Measurements from ENCODE around the gene ELN.
"Not testable (repeated sequence)": the region's sequence is repeated elsewhere in the genome, so short reads cannot be mapped to it uniquely, and the experiment has no call there.

Gene ELN

DNA sequence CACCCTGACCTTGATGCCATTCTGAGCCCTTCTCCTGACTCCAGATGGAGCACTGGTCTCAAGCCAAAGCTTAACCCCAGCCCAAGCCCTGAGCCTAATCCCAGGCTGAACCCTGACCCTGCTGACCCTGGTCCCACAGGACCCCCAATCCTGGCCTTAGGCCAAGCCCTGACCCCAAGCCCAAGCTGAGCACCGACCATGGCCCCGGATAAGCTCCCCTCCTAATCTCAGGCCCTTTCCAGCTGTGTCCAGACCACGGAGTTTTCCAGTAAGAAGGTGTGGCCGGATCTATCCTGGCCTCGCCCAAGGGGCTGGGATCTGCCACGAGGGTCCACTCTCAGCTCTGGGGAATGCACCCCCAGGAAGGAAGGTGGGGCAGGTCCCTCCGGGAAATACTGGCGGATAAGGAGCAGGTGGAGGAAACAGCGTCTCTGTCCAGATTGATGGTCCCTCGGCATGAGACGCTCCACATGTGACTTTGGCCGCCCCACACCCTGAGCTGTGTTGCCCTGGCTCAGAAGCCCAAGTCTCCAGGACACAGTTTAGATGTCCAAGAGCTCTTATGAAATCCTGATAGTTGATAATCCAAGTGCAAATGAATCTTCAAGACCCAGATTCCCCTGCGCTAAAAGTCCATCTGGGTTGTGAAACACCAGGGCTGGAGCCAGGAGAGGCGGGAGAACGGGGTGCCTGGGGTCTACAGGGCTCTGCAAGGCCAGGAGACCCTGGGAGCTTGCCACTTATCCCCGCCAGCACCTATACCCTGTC, 10.4 kb downstream of the ELN start:
- no peak for DNase-seq (ENCODE audit: insufficient read length, low spot score)
- no peak for FAIRE-seq
- no peak for TF ChIP-seq SPI1 (IDR thresholded peaks at IDR 0.05; ENCODE audit: low read depth, low read length)
- no peak for TF ChIP-seq POU2F2 (IDR thresholded peaks at IDR 0.05; ENCODE audit: low read depth, low read length)
- no peak for TF ChIP-seq PAX5 (IDR thresholded peaks at IDR 0.05; ENCODE audit: insufficient read depth, low read length, severe bottlenecking)
- TF ChIP-seq POLR2AphosphoS5 (IDR thresholded peaks at IDR 0.05; ENCODE audit: low read depth, low read length) = no peak
- TF ChIP-seq POLR2A (IDR thresholded peaks at IDR 0.05; ENCODE audit: low read depth, low read length) = no peak
- TF ChIP-seq TAF1 (IDR thresholded peaks at IDR 0.05; ENCODE audit: low read depth, low read length) = no peak

DNA sequence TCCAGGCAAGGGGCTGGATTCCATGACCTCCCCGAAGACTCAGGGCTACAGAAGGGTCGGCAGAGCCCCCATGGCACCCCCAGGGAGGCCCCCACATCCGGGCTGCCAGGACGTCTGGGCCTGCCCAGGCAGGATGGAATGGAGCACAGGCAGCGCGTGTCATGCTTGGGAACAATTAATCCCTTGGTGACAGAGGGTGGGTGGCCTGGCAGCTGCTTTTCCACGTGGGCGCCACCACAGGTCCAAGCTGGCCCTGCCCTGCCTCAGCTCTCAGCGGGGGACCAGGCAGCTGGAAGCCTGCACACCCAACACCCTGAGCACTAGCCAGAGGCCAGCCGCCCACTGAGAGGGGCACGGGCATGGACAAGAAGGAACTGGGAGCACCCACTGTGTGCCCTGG, 11.4 kb downstream of the ELN start:
- no peak for TF ChIP-seq POLR2A (IDR thresholded peaks at IDR 0.05; ENCODE audit: low read depth, low read length)
- no peak for TF ChIP-seq SPI1 (IDR thresholded peaks at IDR 0.05; ENCODE audit: low read depth, low read length)
- no peak for TF ChIP-seq TAF1 (IDR thresholded peaks at IDR 0.05; ENCODE audit: low read depth, low read length)
- TF ChIP-seq PAX5 (IDR thresholded peaks at IDR 0.05; ENCODE audit: insufficient read depth, low read length, severe bottlenecking) = no peak
- no peak for TF ChIP-seq POLR2AphosphoS5 (IDR thresholded peaks at IDR 0.05; ENCODE audit: low read depth, low read length)
- no peak for TF ChIP-seq POU2F2 (IDR thresholded peaks at IDR 0.05; ENCODE audit: low read depth, low read length)
- no peak for DNase-seq (ENCODE audit: insufficient read length, low spot score)
- no peak for FAIRE-seq

DNA sequence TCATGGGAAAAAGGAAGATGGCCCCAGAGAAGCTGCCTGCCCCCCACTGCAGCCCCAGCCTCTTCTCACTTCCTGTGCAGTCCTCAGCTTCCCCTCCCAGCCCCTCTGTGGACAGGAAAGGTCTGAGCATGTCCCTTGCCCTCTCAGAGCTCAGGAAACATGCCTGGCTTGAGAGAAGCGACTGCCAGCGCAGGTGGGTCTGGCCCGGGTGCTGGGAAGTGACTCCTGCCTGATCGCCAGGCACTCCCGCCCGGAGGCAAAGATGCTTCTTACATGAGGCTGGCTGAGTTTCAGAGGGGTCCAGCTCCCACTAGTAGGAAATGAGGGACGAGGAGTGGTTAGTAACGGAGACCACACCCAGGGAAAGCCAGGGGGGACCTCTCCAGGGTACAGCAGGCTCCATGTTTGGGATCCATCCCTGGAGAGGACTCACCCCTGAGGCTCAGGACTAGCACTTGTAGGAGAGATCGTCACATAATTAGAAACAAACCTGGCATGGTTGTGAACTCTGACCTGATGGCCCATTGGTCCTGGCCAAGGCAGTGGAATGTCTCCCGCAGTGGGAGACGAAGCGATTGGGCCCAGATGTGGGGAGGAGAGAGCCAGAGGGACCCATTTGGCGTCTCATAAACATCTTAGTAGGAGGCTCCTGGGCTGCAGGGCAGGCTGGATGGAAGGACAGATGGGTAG, 12.3 kb downstream of the ELN start:
- DNase-seq (ENCODE audit: insufficient read length, low spot score) (no peak), FAIRE-seq (no peak)
- TF ChIP-seq POLR2A (IDR thresholded peaks at IDR 0.05; ENCODE audit: low read depth, low read length) (no peak), TAF1 (IDR thresholded peaks at IDR 0.05; ENCODE audit: low read depth, low read length) (no peak), POLR2AphosphoS5 (IDR thresholded peaks at IDR 0.05; ENCODE audit: low read depth, low read length) (no peak), POU2F2 (IDR thresholded peaks at IDR 0.05; ENCODE audit: low read depth, low read length) (no peak), PAX5 (IDR thresholded peaks at IDR 0.05; ENCODE audit: insufficient read depth, low read length, severe bottlenecking) (no peak), SPI1 (IDR thresholded peaks at IDR 0.05; ENCODE audit: low read depth, low read length) (no peak)

DNA sequence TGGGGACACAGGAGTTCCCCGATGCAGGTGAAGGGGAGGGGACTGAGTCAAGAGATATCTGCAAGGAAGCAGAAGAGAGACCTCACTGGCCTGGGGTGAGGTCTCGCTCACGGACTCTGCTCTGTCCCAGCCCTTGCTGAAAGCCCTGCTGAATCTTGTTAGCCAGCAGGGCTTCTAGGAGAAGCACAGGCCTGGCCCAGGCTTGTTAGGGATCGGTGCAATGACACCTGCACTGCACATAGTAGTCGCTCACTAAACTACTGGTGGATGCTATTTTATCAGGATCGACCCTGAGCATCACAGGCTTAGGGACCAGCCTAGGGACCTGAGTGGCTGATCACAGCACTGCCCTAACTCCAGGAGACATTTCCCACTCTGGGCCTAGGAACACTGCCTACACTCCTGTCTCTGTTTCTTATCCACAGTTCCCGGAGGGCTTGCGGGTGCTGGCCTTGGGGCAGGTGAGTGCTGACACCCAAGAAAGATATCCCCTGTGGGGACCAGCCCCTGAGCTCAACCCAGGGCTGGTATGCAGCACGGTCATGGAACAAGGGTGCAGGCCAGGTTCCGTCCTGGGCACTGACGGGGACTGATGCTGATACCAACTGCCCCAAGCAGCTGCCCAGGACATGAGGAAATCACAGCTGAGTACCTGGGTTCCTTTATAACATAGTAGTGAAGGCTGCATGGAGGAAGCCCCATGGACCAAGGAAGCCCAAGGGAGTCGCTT, 13.0 kb downstream of the ELN start:
- TF ChIP-seq POLR2AphosphoS5 (IDR thresholded peaks at IDR 0.05; ENCODE audit: low read depth, low read length) (no peak), POU2F2 (IDR thresholded peaks at IDR 0.05; ENCODE audit: low read depth, low read length) (no peak)
- DNase-seq (ENCODE audit: insufficient read length, low spot score) = no peak
- FAIRE-seq = no peak

DNA sequence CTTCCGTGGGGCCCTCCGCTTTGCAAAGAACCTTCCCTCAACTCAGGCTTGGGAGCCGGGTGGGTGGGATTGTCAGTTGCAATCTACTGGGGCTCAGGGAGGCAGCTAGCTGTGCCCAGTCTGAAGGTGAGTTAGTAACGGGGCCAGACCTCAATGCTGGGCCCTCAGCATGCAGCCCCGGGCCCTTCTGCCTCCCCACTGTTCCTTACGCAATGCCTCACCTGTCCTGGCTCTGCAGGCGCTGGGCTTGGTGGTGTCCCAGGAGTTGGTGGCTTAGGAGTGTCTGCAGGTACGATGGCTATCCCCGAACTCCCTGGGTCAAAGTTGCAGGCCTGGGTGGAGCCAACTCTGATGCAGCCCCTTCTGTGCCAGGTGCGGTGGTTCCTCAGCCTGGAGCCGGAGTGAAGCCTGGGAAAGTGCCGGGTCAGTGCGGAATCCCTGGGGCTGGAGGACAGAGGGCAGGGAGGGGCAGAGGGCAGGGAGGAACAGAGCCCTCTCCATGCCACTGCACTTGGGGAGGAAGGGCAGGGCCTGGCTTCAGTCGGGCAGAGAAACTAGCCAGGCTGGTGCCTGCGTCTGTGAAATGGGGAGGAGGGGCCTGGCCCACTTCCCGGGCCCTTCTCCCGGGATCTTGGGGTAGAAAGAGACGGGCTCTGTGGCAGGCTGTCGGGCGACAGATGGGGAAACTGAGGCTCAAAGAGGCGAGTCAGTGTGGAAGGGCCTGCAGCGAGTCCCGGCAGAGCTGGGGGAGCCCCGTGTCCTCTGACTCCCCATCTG, 15.0 kb downstream of the ELN start:
- FAIRE-seq (no peak), DNase-seq (ENCODE audit: insufficient read length, low spot score) (no peak)
- TF ChIP-seq TAF1 (IDR thresholded peaks at IDR 0.05; ENCODE audit: low read depth, low read length) (no peak), POLR2A (IDR thresholded peaks at IDR 0.05; ENCODE audit: low read depth, low read length) (no peak), SPI1 (IDR thresholded peaks at IDR 0.05; ENCODE audit: low read depth, low read length) (no peak), PAX5 (IDR thresholded peaks at IDR 0.05; ENCODE audit: insufficient read depth, low read length, severe bottlenecking) (no peak), POLR2AphosphoS5 (IDR thresholded peaks at IDR 0.05; ENCODE audit: low read depth, low read length) (no peak), POU2F2 (IDR thresholded peaks at IDR 0.05; ENCODE audit: low read depth, low read length) (no peak)

DNA sequence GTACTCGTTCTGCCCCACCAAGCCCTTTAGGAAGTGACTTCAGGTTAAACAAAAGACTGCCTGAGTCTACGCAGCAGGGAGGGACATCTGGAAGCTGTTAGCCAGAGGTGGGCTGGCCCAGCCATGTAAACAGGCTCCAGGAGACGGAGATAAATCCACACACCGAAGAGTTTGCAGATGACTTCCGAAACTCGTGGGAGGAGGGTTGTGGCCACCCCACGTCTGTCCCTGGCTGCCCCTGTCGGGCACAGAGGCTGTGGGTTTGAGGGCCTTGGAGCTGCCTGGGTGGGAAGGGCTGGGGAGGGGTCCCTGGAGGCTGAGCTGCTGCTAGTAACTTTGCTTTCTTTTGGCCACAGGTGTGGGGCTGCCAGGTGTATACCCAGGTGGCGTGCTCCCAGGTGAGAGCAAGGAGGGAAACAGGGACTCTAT, 15.6 kb downstream of the ELN start:
- FAIRE-seq (no peak), DNase-seq (ENCODE audit: insufficient read length, low spot score) (no peak)
- TF ChIP-seq PAX5 (IDR thresholded peaks at IDR 0.05; ENCODE audit: insufficient read depth, low read length, severe bottlenecking) (no peak), POLR2AphosphoS5 (IDR thresholded peaks at IDR 0.05; ENCODE audit: low read depth, low read length) (no peak), POLR2A (IDR thresholded peaks at IDR 0.05; ENCODE audit: low read depth, low read length) (no peak), POU2F2 (IDR thresholded peaks at IDR 0.05; ENCODE audit: low read depth, low read length) (no peak), TAF1 (IDR thresholded peaks at IDR 0.05; ENCODE audit: low read depth, low read length) (no peak), SPI1 (IDR thresholded peaks at IDR 0.05; ENCODE audit: low read depth, low read length) (no peak)

DNA sequence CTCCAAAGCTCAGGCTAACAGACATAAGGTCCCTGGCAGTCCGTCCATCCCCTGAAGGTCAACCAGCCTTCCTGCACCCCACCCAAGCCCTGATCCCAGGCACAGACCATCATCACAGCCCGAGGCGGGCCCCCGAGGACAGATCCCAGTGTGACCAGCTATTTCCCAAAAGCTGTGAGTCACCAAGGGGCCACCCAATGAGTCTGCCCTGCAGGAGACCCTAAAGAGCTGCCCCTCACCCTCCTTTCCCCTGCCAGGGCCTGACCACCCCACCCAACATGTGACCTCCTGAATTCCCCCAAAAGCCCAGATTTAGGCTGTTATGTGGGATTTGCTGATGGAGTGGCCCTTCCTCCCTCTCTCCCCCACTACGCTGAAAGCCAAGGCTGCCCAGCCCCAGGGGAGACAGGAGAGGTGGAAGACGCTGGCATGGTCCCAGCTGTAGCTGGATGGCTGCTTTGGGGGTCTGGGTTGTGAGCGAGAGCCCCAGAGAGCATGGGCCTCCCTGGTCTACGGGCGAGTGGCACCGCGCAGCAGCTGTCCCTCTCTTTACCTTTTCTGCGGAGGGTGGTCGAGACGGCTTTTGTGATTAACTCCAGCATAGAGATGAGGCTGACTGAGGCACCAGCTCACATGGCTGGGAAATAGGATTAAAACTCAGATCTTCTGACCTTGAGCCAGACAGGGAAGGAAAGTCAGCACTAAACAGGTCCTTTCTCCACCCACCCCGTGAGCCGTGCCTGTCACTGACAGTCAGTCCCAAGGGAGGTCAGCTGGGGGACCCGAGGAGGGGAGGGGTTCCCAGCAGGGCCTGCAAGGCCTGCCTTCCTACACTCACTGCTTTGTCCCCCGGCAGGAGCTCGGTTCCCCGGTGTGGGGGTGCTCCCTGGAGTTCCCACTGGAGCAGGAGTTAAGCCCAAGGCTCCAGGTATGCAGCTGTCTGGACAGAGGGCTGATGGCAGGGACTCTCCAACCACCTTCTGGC, 16.7 kb downstream of the ELN start:
- no peak for TF ChIP-seq SPI1 (IDR thresholded peaks at IDR 0.05; ENCODE audit: low read depth, low read length)
- TF ChIP-seq POLR2A (IDR thresholded peaks at IDR 0.05; ENCODE audit: low read depth, low read length) = no peak
- TF ChIP-seq POLR2AphosphoS5 (IDR thresholded peaks at IDR 0.05; ENCODE audit: low read depth, low read length) = no peak
- TF ChIP-seq POU2F2 (IDR thresholded peaks at IDR 0.05; ENCODE audit: low read depth, low read length) = no peak
- no peak for TF ChIP-seq TAF1 (IDR thresholded peaks at IDR 0.05; ENCODE audit: low read depth, low read length)
- TF ChIP-seq PAX5 (IDR thresholded peaks at IDR 0.05; ENCODE audit: insufficient read depth, low read length, severe bottlenecking) = no peak
- no peak for DNase-seq (ENCODE audit: insufficient read length, low spot score)
- no peak for FAIRE-seq

DNA sequence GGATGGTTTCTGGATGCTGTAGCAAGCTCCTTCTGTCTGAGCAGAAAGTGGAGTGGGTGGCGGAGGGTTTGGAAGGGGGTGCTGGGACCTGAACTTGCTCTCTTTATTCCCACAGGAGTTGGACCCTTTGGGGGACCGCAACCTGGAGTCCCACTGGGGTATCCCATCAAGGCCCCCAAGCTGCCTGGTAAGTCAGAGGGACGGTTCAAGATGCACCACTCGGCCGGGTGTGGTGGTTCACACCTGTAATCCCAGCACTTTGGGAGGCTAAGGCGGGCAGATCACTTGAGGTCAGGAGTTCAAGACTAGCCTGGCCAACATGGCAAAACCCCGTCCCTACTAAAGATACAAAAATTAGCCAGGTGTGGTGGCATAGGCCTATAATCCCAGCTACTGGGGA, 18.6 kb downstream of the ELN start:
- not testable (repeated sequence) for FAIRE-seq; DNase-seq (ENCODE audit: insufficient read length, low spot score)
